Ishikawa (cell line): Measurements from ENCODE around the gene PLEKHA6.

Experiments
- CEBPB ChIP-seq: IDR thresholded peaks from 2 replicates; pipeline ENCODE4 v1.6.1; 2012
- CREB1 ChIP-seq: IDR thresholded peaks from 2 replicates; pipeline ENCODE4 v1.6.1; 2012; ENCODE audit warnings: low read depth
- EGR1 ChIP-seq: IDR thresholded peaks from 2 replicates; pipeline ENCODE4 v1.6.1; 2012
- EP300 ChIP-seq: IDR thresholded peaks from 2 replicates; pipeline ENCODE4 v1.6.1; 2012; ENCODE audit warnings: borderline replicate concordance
- FOXM1 ChIP-seq: IDR thresholded peaks from 2 replicates; pipeline ENCODE4 v1.6.1; 2012; ENCODE audit warnings: low read depth, borderline replicate concordance
- NFIC ChIP-seq: IDR thresholded peaks from 2 replicates; pipeline ENCODE4 v1.6.1; 2012
- RAD21 ChIP-seq: IDR thresholded peaks from 2 replicates; pipeline ENCODE4 v1.6.1; 2012; ENCODE audit warnings: low read depth
- TAF1 ChIP-seq: IDR thresholded peaks from 2 replicates; pipeline ENCODE4 v1.6.1; 2012; ENCODE audit warnings: low read depth, mild to moderate bottlenecking
- TCF12 ChIP-seq: IDR thresholded peaks from 2 replicates; pipeline ENCODE4 v1.6.1; 2012; ENCODE audit warnings: low read depth
- TEAD4 ChIP-seq: IDR thresholded peaks from 2 replicates; pipeline ENCODE4 v1.6.1; 2012
- YY1 ChIP-seq: IDR thresholded peaks from 2 replicates; pipeline ENCODE4 v1.6.1; 2012; ENCODE audit warnings: low read depth
- ZBTB7A ChIP-seq: IDR thresholded peaks from 2 replicates; pipeline ENCODE4 v1.6.1; 2012; ENCODE audit warnings: low read depth
- TF ChIP-seq, protein P1 (sequence below): IDR thresholded peaks from 2 replicates; pipeline ENCODE4 v1.6.1; 2012
- TF ChIP-seq, protein P2 (sequence below): IDR thresholded peaks from 2 replicates; pipeline ENCODE4 v1.6.1; 2012
- TF ChIP-seq, protein P3 (sequence below): IDR thresholded peaks from 2 replicates; pipeline ENCODE4 v1.6.1; 2012; ENCODE audit warnings: low read depth, mild to moderate bottlenecking

PLEKHA6 gene

DNA sequence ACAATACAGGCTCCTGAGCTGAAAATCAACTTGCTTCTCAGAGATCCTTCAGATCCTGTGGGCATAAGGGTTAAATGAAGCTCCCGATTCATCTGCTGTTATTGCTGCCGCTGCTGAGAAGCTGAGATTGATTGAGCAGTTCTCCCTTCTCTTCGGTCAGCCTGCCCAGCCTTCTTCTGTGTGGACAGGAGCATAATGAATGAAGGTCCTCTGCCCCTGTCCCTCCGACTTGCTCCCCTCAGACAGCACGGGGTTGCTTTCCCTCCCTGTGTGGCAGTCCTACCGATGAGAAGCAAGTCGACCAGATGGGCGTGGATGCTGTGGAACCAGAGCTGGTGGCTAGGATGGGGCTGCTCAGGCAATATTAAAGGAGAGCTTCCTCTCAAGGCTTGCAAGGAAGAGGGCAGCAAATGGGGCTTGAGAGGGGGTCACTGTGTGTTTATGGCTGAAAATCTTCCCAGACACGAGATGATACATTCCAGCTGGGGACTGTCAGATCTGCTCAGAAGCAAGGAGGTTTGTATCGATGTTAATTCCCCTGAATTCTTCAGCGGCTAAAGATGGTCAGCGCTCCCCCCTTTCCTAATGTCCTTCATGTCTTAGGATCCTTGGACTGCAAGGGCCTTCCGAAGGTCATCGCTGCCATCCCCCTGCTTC, 82.0 kb downstream of the PLEKHA6 start:
- TF ChIP-seq NFIC (no peak), EGR1 (no peak), TCF12 (no peak), ZBTB7A (no peak), RAD21 (no peak), FOXM1 (no peak), TAF1 (no peak), YY1 (no peak), TEAD4 (no peak), CEBPB (no peak), CREB1 (no peak)
- TF ChIP-seq, protein P1, sequence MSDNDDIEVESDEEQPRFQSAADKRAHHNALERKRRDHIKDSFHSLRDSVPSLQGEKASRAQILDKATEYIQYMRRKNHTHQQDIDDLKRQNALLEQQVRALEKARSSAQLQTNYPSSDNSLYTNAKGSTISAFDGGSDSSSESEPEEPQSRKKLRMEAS = no peak
- TF ChIP-seq, protein P2, sequence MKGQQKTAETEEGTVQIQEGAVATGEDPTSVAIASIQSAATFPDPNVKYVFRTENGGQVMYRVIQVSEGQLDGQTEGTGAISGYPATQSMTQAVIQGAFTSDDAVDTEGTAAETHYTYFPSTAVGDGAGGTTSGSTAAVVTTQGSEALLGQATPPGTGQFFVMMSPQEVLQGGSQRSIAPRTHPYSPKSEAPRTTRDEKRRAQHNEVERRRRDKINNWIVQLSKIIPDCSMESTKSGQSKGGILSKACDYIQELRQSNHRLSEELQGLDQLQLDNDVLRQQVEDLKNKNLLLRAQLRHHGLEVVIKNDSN = no peak
- TF ChIP-seq, protein P3, sequence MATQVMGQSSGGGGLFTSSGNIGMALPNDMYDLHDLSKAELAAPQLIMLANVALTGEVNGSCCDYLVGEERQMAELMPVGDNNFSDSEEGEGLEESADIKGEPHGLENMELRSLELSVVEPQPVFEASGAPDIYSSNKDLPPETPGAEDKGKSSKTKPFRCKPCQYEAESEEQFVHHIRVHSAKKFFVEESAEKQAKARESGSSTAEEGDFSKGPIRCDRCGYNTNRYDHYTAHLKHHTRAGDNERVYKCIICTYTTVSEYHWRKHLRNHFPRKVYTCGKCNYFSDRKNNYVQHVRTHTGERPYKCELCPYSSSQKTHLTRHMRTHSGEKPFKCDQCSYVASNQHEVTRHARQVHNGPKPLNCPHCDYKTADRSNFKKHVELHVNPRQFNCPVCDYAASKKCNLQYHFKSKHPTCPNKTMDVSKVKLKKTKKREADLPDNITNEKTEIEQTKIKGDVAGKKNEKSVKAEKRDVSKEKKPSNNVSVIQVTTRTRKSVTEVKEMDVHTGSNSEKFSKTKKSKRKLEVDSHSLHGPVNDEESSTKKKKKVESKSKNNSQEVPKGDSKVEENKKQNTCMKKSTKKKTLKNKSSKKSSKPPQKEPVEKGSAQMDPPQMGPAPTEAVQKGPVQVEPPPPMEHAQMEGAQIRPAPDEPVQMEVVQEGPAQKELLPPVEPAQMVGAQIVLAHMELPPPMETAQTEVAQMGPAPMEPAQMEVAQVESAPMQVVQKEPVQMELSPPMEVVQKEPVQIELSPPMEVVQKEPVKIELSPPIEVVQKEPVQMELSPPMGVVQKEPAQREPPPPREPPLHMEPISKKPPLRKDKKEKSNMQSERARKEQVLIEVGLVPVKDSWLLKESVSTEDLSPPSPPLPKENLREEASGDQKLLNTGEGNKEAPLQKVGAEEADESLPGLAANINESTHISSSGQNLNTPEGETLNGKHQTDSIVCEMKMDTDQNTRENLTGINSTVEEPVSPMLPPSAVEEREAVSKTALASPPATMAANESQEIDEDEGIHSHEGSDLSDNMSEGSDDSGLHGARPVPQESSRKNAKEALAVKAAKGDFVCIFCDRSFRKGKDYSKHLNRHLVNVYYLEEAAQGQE = no peak

DNA sequence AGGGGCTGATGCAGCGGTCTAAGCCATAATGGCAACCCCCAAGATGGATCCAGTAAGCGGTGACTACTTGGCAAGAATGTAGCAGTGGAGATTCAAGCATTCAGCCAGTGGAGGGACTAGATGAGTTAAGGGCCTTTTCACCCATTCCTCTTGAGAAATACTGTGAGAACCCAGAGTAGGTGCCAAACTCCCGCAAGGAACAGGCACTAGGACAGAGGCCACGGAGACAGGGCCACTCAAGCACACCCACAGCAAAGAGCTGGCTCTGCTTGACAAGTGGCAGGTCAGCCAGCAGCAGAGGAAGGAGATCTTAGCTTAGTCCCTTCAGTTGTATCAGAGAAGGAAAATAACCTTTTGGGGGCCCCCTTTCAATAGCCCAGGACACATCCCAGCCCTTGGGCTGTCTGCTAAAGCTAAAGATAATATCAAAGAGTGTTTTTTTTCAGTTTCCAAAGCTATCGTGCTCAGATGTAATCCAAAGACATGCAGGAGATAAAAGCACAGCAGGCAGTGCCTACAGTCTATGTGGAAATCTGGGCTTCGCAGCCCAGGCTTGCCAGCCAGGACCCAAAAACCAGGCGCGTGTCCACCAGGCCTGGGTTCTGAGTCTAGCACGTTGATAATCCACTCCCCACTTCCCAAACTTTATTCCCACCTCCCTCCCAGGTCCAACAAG, 83.9 kb downstream of the PLEKHA6 start:
- no peak for TF ChIP-seq TAF1
- no peak for TF ChIP-seq YY1
- no peak for TF ChIP-seq CREB1

DNA sequence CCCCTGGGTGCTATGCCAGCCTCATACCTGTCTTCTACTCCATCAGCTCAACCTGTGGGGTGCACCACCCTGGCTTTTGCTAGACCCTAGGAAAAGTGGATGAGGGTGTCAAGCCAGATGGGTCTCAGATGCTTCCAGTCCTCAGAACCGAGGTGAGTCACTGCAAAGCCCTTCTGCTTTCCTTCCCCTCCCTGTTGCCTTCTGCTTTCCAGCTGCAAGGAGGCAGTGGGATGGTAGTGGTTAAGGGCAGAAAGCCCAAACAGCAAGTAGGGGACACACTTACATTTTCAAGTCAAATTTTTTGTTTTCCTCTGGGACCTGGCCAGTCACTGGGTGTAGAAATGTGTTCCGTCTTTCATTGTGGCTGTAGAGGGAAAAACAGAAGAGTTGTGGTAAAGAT, 85.3 kb downstream of the PLEKHA6 start:
- TF ChIP-seq RAD21 = no peak

DNA sequence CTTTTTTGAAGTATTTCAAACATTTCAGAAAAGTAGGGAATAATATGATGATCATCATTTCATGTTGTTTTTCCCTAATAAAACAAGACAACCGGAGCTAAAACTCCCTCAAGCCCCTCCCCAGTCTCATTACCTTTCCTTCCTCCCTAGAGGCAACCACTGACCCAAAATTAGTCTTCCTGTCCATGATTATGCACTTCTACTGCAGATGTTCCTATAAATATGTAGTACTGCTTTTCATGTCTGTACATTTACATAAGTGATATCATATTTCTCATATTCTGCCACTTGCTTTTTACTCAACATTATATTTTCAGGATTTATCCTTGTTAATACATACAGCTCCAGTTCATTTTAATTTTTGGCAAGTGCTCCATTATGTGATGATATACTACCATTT, 87.2 kb downstream of the PLEKHA6 start:
- TF ChIP-seq, protein P3 = no peak
- TF ChIP-seq CEBPB (no peak), ZBTB7A (no peak), EP300 (no peak), FOXM1 (no peak), YY1 (no peak), CREB1 (no peak), TCF12 (no peak), RAD21 (no peak), NFIC (no peak), EGR1 (no peak), TAF1 (no peak), TEAD4 (no peak)
- TF ChIP-seq, protein P1 = no peak
- TF ChIP-seq, protein P2 = no peak

DNA sequence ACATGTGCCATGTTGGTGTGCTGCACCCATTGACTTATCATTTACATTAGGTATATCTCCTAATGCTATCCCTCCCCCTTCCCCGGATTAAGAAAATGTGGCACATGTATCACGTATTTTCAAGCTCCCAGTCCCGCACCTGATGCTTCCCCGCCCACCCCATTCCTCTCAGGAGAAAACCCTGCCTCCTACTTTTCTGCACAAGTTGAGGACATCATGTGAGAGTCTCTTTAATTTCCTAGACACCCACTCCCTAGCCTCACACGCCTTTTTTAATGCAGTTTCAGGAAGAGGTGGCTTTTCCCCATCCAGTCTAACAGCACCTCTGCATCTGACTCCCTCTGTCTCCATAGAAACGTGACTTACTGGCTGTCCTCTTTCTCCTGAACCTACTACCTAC, 87.8 kb downstream of the PLEKHA6 start:
- TF ChIP-seq TAF1 (no peak), YY1 (no peak), CREB1 (no peak), CEBPB (no peak), EP300 (no peak), EGR1 (no peak), RAD21 (no peak), TCF12 (no peak), TEAD4 (no peak), ZBTB7A (no peak), NFIC (no peak), FOXM1 (no peak)
- TF ChIP-seq, protein P1 = no peak
- TF ChIP-seq, protein P2 = no peak
- TF ChIP-seq, protein P3 = no peak
